AG10803 (cell line): ENCODE measurements around the gene NCEH1.
"Not testable (repeated sequence)": the region's sequence is repeated elsewhere in the genome, so short reads cannot be mapped to it uniquely, and the experiment has no call there.

Experiments used
- DNase-seq: peaks from one replicate; pipeline ENCODE4 v3.0.0; 2010; ENCODE audit warnings: low read depth
- H3K4me3 ChIP-seq: 2 replicates; pipeline ENCODE4 v1.5.1; 2011; ENCODE audit warnings: mild to moderate bottlenecking, low read length, control low read depth
- TF ChIP-seq, protein P1 (sequence below): conservative IDR thresholded peaks from 2 replicates; pipeline ENCODE4 v1.5.1; 2011; ENCODE audit warnings: mild to moderate bottlenecking, low read length, control low read depth, inconsistent platforms

NCEH1 gene

GRCh38 chr3:172676196-172676922 is 34.5 kb downstream of the NCEH1 start:
- DNase-seq: no peak
- TF ChIP-seq, protein P1, sequence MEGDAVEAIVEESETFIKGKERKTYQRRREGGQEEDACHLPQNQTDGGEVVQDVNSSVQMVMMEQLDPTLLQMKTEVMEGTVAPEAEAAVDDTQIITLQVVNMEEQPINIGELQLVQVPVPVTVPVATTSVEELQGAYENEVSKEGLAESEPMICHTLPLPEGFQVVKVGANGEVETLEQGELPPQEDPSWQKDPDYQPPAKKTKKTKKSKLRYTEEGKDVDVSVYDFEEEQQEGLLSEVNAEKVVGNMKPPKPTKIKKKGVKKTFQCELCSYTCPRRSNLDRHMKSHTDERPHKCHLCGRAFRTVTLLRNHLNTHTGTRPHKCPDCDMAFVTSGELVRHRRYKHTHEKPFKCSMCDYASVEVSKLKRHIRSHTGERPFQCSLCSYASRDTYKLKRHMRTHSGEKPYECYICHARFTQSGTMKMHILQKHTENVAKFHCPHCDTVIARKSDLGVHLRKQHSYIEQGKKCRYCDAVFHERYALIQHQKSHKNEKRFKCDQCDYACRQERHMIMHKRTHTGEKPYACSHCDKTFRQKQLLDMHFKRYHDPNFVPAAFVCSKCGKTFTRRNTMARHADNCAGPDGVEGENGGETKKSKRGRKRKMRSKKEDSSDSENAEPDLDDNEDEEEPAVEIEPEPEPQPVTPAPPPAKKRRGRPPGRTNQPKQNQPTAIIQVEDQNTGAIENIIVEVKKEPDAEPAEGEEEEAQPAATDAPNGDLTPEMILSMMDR: no peak
- H3K4me3 ChIP-seq: no peak overlapping the region

- no peak overlapping the region for H3K4me3 ChIP-seq
- peak; percentile 45 for DNase-seq
- TF ChIP-seq, protein P1: peak; percentile 72
These were observed 35.2 kb downstream of the NCEH1 start for GRCh38 chr3:172675441-172676193.

DNA sequence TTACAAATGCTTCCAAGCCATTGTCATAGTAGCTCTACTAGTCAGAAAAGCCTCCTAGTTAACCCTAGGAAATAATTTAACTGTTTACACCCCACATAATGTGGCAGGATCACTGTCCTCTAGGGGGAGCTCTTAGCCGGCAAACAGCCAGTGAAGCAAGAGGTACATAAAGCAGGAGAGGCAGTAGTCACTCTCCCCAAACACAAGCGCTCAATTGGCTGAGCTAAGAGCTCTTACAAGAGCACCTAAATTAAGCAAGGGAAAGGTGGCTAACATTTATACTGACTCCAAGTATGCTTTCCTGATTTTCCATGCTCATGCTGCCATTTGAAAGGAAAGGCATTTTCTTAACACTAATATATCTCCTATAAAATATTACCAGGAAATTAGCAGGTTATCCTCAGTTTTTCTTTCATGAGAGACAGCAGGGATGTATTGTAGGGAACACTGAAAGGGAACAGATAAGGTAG is 37.6 kb downstream of the NCEH1 start:
- TF ChIP-seq, protein P1: peak; percentile 72
- H3K4me3 ChIP-seq: no peak overlapping the region
- peak; percentile 79 for DNase-seq

DNA sequence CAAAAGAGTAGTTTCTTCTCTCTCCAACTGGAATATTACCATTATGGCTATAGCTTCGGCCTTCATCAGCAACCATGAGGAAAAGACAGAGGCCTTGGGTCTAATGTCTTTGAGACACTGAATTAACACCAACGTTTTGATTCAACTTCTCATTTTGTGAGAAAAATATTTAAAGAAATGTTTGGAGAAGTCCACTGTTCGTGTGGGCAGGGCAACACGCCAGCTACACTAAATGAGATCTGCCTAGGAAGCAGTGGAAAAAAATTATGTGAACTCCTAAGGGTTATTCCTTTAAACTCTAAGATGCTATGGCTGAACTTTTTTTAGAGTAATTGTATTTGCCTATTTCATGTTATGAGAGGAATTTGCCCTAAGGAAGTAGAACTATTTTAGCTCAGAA is 41.8 kb downstream of the NCEH1 start:
- no peak for DNase-seq
- H3K4me3 ChIP-seq: no peak overlapping the region
- TF ChIP-seq, protein P1: no peak

GRCh38 chr3:172666873-172667694 is 43.8 kb downstream of the NCEH1 start:
- no peak overlapping the region for H3K4me3 ChIP-seq
- TF ChIP-seq, protein P1: peak; percentile 89
- peak; percentile 79 for DNase-seq

- TF ChIP-seq, protein P1: peak; percentile 28
- H3K4me3 ChIP-seq: no peak overlapping the region
- DNase-seq: no peak
These were observed 44.5 kb downstream of the NCEH1 start for GRCh38 chr3:172666181-172666872.

- not testable (repeated sequence) for DNase-seq, H3K4me3 ChIP-seq
These were observed 45.4 kb downstream of the NCEH1 start for GRCh38 chr3:172665510-172665909.

DNA sequence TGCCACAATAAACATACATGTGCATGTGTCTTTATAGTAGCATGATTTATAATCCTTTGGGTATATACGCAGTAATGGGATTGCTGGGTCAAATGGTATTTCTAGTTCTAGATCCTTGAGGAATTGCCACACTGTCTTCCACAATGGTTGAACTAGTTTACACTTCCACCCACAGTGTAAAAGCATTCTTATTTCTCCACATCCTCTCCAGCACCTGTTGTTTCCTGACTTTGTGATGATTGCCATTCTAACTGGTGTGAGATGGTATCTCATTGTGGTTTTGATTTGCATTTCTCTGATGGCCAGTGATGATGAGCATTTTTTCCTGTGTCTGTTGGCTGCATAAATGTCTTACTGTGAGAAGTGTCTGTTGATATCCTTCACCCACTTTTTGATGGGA is 50.4 kb downstream of the NCEH1 start:
- H3K4me3 ChIP-seq, DNase-seq: not testable (repeated sequence)
